GM20000 (cell line): Measurements from ENCODE around the gene PLXNA1.

ENCODE experiments used
- DNase-seq: peaks from one replicate; pipeline ENCODE4 v3.0.0; 2012; ENCODE audit warnings: low spot score
- CTCF ChIP-seq: IDR thresholded peaks from 2 replicates; pipeline ENCODE4 v1.5.1; 2012; ENCODE audit warnings: mild to moderate bottlenecking, control low read depth; ENCODE audit errors: extremely low read depth, missing control alignments

PLXNA1 gene

GRCh38 chr3:126982471-126983175 lies at the start of gene PLXNA1:
Gene PLXNA1 (plus strand): TSS chr3:126983115. CDS start chr3:126988594, 5,479 bp downstream.
- TF ChIP-seq CTCF, result peak; percentile 98
- peak; percentile 98 for DNase-seq

GRCh38 chr3:126934031-126934531 lies 48.8 kb upstream of the PLXNA1 start:
- no peak for TF ChIP-seq CTCF

GRCh38 chr3:126934991-126935390 lies 47.9 kb upstream of the PLXNA1 start:
- DNase-seq, result no peak
- TF ChIP-seq CTCF, result no peak

More at GRCh38 chr3:126934031-126934531, 48.8 kb upstream of the PLXNA1 start:
- no peak for DNase-seq

GRCh38 chr3:126935756-126936509 lies 47.0 kb upstream of the PLXNA1 start:
- no peak for TF ChIP-seq CTCF
- no peak for DNase-seq

- TF ChIP-seq CTCF, result no peak
- no peak for DNase-seq
Observed at GRCh38 chr3:126936853-126937425, 46.0 kb upstream of the PLXNA1 start.

GRCh38 chr3:126937533-126937932 lies 45.4 kb upstream of the PLXNA1 start:
- no peak for DNase-seq
- no peak for TF ChIP-seq CTCF

- DNase-seq, result no peak
- no peak for TF ChIP-seq CTCF
Observed at GRCh38 chr3:126937973-126938372, 44.9 kb upstream of the PLXNA1 start.
